22Rv1 (cell line): Measurements from ENCODE around the gene TSPAN1.

ENCODE experiments used
- ZFX ChIP-seq: fragments of 450-650 bp; IDR thresholded peaks from 2 replicates; pipeline ENCODE4 v1.6.1; 2017; ENCODE audit warnings: antibody characterized with exemption, borderline replicate concordance
- TF ChIP-seq, protein P1 (sequence below): fragments of 450-650 bp; IDR thresholded peaks from 2 replicates; pipeline ENCODE4 v1.5.1; 2017; ENCODE audit warnings: mild to moderate bottlenecking

DNA sequence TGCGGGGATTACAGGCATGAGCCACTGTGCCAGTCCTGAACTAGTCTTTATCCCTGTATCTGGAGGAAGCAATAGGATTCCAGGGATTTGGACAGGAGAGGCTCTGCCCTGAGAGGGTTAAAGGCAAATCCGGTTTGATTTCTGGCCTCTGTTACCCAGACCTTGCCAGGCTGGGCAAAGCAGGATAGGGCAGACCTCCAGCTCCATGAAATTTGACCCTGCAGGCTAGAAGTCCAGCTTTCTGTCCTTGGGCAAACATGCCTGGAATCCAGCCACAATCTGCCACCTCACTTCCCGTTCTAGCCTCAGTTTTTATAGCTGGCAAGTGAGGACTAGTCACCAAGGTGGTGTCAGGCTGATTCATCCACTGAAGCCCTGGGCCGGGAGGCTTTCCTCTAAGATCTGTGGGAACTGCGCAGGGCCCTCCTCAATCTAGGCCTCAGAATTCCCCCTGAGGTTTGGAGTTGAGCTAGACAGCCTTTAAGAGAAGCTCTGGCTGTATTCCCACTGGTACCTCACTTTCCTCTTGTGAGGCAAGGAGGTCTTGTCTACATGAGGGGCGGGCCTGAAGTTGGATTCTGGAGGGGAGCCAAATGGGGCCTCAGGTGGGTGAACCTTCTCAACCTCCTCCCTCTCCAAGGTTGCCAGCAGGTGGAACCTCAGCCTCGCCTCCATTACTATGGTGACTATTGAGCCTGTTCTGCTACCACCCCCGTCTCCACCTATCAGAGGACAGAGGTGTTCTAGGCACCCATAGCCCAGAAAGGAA is 8.4 kb downstream of the TSPAN1 start:
- TF ChIP-seq, protein P1, sequence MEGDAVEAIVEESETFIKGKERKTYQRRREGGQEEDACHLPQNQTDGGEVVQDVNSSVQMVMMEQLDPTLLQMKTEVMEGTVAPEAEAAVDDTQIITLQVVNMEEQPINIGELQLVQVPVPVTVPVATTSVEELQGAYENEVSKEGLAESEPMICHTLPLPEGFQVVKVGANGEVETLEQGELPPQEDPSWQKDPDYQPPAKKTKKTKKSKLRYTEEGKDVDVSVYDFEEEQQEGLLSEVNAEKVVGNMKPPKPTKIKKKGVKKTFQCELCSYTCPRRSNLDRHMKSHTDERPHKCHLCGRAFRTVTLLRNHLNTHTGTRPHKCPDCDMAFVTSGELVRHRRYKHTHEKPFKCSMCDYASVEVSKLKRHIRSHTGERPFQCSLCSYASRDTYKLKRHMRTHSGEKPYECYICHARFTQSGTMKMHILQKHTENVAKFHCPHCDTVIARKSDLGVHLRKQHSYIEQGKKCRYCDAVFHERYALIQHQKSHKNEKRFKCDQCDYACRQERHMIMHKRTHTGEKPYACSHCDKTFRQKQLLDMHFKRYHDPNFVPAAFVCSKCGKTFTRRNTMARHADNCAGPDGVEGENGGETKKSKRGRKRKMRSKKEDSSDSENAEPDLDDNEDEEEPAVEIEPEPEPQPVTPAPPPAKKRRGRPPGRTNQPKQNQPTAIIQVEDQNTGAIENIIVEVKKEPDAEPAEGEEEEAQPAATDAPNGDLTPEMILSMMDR, result peak; percentile 11; the same call in 1 of the 2 replicates
- TF ChIP-seq ZFX, result no peak
